Astrocyte (in vitro differentiated cells and primary cell): ENCODE data around the gene CDCP1.

ENCODE experiments used
- CTCF ChIP-seq: IDR thresholded peaks from 2 replicates; pipeline ENCODE4 v1.5.1; 2011; ENCODE audit warnings: low read depth, mild to moderate bottlenecking, inconsistent platforms, low read length, moderate library complexity; ENCODE audit not compliant: insufficient read depth
- EZH2 ChIP-seq: IDR thresholded peaks from 2 replicates; pipeline ENCODE4 v1.6.1; 2012; ENCODE audit warnings: mild to moderate bottlenecking, low read length, inconsistent platforms; ENCODE audit not compliant: insufficient read depth

DNA sequence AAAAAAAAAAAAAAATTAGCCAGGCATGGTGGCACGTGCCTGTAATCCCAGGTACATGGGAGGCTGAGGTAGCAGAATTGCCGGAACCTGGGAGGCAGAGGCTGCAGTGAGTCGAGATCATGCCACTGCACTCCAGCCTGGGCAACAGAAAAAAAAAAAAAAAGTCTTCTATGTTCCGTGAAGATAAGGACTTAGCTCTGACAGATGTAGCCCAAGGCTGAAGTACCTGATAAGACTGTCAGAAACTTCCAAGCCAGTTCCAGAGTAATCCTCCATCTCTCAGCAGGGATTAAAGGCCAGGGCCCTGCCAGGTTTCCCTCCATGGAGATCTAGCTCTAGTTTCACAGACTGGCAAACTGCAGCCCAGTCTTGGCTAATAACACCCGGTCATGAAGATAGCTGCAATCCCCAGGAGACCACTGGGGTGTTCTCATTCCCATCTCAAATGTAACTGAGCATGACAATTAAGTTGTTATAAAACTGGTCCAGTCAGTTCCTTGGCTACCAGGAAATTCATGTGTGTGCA, 8.5 kb downstream of the CDCP1 start:
- no peak for TF ChIP-seq CTCF
- TF ChIP-seq EZH2: no peak
